Left renal pelvis (tissue), 4 donors: Measurements from ENCODE around the gene RSPH6A. TPM values are rescaled to one million over a fixed set of nuclear protein-coding genes. Genes with fewer than 3 reads are reported as not detected.

Experiments
- DNase-seq, 4 donors: peaks; one replicate each; pipeline ENCODE4 v3.0.0-alpha.2; 2013; ENCODE audit warnings: low read depth in 4 of 4, low spot score in 3 of 4
- polyA plus RNA-seq, 4 donors: library from polyadenylated mRNA; unstranded; fragments of 120-200 nt; gene quantifications; one replicate each; pipeline ENCODE4 v1.2.1, GENCODE V29; 2013; ENCODE audit not compliant: insufficient read length in 4 of 4

RSPH6A gene
- not detected for polyA plus RNA-seq

DNA sequence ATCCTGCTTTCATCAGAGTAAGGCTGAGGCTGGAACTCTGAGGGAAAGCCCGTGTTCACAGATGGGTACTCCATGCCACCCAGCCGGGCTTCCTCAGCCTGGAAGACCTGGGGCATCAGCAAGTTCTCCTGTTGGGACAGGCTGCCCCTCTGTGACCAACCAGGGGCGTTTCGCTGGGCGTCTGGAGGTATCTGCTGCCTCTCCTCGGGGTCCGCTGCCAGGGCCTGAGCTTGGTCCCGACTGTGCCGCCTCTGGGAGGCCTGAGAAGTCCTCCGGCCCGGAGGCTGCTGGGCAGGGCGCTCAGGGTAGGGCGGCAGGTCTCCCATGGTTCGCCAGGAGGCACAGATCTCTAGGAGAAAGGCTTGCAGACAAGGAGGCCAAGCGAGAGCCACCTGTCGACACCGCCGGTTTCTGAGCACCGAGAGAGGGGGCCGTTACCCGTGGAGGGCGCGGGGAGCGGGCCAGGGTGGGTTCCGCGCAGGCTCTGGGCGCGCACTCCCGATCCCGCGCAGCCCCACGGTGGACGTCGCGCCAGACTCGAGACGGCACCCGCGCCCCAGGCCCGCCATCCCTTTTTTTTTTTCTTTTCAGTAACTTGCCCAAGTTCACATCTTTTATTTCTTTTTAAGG is at the start of gene RSPH6A:
RSPH6A (minus strand) TSS at position 458 of the 630 bp plus-strand sequence; CDS start at position 326, 132 bp downstream.
- DNase-seq: no peak

DNA sequence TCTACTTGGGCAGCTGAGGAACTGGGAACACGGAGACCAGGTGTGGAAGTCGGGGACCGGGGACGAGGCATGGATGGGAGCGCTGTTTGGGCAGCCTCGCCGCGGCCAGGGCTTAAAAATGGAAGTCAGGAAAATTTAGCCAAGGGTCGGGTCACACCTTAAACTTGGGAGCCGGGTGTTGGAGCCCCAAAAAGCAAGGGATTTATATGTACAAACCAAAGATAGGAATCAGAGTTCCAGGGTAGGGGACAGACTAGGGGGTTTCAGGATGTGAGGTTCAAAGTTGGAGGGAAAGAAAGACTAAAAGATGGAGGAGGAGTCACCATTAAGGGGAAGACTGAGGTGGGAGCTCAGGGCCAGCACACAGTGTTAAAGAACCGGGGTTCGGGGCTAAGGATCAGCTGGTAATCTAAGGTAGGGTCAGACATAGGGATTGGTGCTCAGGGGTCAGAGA is 49.5 kb upstream of the RSPH6A start:
- no peak for DNase-seq

DNA sequence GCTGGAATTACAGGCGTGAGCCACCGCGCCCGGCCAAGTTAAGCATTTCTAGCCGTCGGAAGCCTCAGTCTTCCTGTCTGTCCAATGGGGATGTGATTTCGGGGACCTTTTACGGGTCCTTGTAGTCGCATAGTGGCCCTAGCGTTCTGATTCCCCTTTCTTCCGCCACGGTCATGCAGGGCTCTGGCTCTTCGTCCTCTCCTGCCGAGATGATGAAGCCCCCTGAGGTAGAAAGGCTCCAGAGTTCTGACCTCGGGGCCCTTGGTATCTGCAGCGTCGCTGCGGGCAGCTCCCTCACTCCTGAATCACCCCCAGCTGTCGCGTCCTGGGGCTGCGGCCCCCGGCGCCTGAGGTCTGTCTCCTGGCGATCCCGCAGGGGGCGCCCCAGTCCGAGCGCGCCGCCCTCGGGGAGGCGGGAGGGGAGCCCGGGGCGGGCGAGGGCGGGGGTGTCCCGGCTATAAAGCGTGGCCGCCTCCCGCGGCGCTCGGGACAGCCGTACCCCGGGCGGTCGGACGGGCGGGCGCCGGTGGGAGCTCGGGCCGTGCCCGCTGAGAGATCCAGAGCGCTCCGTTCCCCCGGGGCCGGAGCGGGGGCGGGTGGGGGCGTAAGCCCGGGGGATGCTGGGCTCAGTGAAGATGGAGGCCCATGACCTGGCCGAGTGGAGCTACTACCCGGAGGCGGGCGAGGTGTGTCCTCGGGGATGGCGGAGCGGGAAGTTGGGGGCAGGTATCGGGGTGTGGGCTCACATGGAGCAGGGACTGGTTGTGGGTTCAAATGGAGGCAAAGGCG is 48.9 kb upstream of the RSPH6A start, which contains the start of gene FOXA3:
FOXA3 (plus strand) TSS at position 487 of the 789 bp plus-strand sequence; CDS start at position 618, 131 bp downstream.
- DNase-seq: no peak

DNA sequence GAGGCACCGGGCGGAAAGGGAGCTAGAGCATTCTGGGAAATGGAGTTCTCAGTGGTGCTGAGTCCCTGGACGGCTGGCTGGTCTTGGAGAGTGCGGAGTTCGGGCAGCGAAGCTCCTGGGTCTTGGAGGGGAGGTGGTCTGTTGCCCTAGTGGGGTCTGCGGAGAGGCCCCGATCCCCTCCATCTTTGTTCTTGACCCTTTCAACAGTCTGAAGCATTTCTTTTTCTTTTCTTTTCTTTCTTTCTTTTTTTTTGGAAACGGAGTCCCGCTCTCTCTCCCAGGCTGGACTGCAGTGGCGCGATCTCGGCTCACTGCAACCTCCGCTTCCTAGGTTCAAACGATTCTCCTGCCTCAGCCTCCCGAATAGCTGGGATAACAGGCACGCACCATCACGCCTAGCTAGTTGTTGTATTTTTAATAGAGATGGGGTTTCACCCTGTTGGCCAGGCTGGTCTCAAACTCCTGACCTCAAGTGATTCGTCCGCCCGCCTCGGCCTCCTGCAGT is 48.3 kb upstream of the RSPH6A start:
- no peak for DNase-seq

DNA sequence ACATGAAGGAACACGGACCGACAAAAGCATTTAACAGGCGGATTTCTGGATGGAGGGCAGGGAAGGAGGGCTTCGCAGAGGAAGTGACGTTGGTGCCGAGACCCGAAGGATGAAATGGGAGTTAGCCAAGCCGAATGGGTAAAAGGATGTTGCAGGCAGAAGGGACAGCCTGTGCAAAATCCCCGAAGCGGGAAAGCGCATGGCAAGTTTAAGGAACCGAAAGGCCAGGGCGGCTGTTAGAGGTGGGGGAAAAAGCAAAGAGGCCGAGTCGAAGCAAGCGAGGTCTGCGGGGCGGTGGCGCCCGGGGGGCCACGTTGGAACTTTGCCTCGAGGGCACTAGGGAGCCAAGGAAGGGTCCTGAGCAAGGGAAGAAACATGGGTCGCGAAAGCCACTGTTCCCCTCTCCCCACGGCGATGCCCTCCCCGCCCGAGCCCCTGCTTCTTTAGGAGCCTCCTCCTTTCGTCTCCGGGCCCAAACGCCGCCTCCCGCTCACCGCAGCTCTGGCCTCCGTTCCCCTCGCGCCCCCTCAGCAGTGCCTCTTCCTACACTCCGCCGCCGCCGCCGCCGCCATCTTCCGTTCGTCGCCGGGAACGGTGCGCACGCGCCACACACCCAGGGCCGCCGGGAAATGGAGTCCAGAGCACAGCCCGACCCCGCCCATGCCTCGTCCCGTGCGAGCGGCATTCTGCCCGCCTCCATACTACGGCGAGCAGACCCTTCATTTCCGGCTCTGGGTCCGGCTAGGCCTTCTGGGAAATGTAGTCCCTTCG is 47.6 kb upstream of the RSPH6A start, which contains the start of gene SYMPK:
SYMPK (minus strand) TSS at position 584 of the 771 bp plus-strand sequence. CDS start 8,652 bp downstream, outside the sequence.
- DNase-seq: peak; percentile 95 to 98 (median 97)

DNA sequence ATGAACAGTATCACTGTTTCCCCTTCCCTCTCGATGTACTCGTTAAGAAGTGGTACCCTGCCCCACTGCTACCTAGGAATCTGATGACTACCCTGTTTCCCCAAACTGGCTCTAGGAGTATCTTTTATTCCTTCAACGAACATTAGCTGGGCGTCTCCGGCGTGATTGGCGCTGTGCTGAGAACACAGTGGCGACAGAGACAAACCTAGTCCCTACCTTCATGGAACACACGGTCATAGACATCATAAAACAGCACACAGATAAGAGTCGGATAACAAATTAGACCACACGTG is 47.1 kb upstream of the RSPH6A start:
- DNase-seq: no peak

DNA sequence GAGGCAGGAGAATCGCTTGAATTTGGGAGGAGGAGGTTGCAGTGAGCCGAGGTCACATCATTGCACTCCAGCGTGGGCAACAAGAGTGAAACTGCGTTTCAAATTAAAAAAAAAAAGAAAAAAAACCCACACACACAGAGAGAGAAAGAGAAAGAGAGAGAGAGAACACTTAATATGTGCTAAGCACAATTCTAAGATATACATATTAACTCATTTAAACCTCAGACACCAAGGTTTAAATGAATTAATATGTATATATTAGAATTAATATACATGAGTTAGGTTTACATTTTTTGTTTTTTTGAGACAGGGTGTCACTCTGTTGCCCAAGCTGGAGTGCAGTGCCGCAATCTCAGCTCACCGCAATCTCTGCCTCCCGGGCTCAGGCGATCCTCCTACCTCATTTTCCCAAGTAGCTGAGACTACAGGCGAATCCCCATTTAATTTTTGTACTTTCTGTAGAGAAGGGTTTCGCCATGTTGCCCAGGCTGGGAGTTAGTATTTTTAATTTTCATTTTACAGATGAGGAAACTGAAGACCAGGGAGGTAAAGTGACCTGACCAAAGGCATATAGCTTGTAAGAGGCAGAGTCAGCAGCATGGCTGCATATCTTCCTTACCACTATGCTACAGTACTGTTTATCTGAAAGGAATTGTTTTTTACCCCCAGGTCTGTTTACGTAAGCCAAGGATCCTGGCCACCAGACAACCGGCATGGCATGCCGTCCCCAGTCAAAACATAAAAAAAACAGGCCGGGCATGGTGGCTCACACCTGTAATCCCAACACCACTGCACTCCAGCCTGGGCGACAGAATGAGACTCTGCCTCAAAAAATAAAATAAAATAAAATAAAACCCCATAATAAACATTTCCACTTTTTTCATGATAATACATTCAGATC is 45.5 kb upstream of the RSPH6A start:
- no peak for DNase-seq

DNA sequence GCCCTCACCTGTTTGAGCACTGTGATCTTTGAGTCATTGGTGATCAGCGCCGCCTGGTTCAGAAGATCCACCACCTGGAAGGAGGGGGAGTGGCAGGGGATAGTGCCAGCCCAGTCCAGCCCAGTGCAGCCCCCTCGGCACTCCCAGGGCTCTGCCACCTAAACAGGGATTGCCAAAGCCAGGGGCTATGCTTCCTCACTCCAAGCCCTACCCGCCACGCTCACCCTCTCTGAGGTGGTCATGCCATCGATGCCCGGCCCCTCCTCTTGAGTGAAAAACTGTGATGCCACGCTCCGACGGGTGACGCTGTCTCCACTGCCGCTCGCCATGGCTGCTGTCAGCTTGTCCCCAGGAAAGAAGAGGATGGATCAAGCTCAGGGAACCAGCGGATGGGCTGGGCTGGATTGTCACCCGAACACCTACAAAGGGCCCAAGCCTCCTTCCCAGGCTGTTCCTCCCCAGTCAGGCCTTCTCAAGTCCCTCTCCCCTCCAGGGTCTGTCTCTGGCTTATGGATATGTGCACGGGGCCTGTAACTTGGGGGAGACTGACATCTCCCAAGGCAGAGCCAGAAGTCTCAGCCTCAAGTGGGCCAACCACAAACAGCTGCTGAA is 39.2 kb upstream of the RSPH6A start:
- DNase-seq: no peak

DNA sequence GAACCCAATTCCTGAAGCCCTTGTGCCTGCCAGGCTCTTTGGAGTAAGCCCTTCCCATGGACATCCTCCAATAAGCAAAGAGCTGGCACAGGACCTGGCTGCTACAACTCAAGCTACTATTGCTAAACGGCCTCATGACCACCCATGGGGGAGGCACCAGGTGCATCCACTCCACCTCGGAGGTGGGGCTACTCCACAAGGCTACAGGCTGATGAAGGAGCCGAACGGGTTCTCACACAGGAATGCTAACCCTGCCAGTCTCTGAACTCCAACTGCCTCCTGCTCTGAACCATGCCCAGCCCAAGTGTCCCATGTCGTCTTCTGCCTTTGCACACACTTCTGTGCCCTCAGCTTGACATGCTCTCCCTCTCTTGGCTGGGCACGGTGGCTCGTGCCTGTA is 37.9 kb upstream of the RSPH6A start:
- no peak for DNase-seq

DNA sequence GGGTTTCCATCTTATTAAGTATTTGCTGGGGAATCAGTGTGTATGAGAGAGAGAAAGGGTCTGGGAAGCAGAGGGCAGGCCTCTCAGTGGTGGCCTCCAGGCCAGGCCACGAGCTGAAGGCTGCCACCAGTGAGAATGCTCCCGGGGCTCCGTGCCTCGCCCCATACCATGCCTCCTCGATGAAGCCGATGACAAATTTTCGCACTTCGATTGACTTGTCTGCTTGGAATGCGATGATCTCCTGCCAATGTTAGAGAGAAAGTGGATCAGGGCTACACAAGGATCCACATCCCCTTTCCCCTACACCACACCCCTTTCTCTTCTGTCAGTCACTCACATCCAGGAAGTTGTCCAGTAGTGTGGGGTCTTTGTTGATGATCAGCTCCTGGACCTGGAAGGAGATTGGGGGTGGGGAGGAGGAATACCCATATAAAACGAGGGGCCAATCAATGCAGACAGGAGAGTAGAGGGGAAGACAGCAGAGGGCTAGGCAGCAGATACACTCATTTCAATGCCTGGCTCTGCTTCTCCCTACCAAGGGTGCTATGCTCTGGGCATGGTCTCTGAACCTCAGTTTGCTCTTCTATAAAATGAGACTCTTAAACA is 37.1 kb upstream of the RSPH6A start:
- no peak for DNase-seq

DNA sequence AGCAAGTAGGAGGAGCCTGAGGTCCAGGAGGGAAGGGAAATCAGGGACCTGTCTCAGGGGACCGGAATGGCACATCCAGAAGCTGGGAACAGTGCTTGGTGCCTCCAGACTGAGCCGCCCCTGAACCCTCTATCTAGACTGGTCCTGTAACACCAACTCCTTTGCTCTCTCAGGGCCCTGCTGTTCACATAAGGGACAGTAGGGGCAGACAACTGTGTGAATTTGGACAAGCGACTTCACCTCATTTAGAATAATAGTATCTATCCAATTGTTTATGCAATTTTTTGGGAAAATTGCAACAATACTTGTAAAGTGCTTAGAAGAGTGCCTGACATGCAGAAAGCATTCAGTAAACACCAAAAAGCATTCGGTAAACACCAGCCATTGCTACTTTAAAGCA is 33.8 kb upstream of the RSPH6A start:
- DNase-seq: no peak

DNA sequence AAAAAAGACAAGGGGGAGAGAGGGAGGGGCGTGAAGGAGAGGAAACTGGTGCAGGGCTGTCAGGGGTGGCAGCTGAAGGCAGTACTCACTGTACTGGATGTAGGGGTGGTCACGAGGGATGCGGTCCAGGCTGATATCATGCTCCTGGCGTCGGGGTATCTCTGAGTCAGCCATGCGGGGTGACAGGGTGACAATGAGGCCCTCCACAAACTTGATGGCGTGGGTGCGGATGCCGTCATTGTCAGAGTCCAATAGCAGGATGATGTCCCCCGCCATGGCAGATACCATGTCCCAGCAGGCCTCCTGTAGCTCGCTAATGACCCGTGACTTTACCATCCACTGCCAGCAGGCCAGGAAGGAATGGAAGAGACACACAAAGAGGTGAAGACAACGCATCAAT is 32.6 kb upstream of the RSPH6A start:
- DNase-seq: no peak

DNA sequence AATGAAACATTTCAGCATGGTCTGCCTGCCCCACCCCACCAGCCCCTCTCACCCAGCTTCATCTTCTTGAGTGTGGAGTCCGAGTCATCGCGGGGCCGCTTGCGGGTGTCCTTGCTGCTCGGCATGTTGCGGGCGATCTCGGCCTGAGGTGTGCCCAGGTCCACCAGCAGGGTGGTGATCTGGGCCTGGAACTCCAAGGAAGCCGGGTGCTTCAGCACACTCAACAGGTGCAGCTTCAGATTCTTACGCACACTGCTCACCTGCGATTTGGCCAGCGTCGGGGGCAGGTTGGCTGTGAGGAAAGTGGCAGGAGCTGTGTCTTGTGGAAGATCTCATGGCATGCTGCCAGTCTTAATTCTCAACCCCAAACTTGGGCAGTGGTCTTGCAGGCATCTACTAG is 27.1 kb upstream of the RSPH6A start:
- DNase-seq: no peak

DNA sequence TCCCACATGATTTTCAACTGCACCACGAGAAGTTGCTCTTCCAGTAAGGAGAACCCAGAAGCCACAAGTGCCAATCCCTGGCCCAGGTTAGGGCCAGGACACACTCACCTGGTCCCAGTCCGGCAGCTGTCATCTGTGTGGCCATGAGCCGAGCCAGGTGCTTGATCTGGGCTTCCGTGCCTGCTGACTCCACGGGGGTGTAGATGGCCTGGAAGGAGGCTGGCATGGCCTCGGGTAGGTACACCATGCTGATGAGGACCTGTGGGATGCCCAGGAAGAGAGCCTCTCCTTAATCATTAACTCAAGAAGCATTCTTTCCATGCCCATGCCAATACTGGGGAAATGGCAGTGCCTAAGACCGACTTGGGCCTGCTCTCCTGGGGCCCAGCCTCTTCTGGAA is 19.9 kb upstream of the RSPH6A start:
- no peak for DNase-seq

DNA sequence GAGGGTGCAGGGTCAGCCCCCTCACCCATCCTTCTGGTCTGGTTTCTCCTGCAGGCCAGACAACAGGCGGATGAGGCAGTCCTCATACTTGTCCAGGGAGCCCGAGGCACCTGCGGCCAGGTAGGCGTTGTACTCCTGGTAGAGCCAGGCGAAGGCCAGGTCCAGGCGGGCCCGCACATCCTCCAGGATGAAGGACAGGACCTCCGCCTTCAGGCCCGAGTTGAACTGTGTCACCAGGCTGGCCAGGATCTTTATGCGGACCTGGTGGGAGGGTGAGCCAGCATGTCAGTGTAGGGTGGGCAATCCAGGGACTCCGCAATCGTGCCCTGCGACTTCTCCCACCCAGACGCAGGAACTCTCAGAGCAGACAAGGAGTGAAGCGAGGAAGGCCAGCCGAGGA is 13.8 kb upstream of the RSPH6A start:
- no peak for DNase-seq

DNA sequence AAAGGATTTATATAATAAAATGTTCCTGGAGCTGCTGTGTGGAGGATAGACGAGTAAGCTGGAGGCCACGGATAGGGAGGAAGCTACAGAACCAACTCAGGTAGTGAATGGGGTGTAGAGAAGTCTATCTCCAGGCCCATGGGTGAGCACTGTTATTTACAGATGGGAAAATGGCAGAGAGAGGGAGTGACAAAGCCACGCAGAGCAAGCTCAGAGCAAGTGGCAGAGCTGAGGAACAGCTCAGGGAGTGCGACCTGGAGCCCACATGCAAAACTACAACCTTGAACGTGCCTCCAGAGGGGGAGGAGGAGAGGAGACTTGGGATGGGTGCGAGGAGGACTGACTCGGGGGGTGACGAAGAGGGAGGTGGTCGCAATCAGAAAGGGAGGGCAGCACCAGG is 13.4 kb upstream of the RSPH6A start:
- DNase-seq: no peak

DNA sequence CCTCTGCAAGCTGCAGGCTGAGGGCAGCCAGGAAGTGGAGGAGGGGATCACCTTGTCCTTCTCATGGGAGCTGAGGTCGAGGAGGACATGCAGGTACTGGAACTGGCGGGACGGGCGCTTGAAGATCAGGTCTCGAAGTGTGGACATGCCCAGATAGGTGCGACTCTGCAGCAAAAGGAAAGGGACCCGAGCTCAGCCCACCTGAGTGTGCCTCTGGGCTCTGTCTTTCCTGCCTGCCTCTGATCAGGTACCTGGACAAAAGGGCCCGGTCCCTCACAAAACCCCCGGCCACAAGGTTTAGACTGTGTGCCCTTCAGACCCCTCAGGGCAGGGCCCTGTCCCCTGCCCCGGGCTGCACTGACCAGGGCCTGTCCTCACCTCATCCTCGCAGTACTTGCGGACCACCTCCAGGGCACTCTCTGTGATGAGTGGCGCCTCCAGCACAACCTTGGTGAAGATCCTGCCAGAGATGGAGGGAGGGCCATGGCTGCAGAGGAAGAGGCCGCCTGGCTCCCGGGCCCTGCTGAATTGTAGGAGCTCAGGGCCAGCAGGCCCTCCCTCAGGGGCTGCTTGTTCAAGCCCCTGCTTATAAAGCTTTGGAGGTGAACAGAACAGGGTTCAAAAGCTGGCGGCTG is 12.5 kb upstream of the RSPH6A start:
- DNase-seq: no peak

DNA sequence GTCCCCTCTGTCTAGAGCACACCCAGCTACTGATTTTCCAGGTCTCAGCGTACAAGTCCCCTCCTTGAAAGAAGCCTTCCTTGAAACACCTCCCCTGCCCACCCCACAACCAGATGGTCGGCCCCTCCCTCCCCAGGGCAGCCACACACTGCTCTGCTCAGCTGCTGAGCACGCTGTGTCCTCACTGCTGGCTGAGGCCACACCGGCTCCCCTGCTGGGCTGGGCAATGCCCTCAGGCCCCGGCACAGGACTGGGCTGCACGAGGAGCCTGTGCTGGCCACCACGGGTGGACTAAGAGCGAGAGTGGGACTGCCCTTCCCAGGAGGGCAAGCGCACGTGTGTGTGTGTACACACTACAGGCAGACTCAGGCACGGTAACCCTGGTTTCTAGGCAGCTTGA is 11.8 kb upstream of the RSPH6A start:
- DNase-seq: no peak
